Subcutaneous adipose tissue (tissue), 4 donors: ENCODE data around the gene FXYD4. TPM values are rescaled to one million over a fixed set of nuclear protein-coding genes. Genes with fewer than 3 reads are reported as not detected.

ENCODE experiments used
- total RNA-seq, 4 donors: library from RNA; depleted of rRNA; stranded (reverse); fragments of >200 nt; gene quantifications; one replicate each; pipeline ENCODE4 v1.1.0, GENCODE V29; 2016
- TF ChIP-seq, protein P1 (sequence below): fragments of 450-650 bp; IDR thresholded peaks from one replicate; pipeline ENCODE4 v1.5.1; 2016; ENCODE audit warnings: low read depth, mild to moderate bottlenecking, control low read depth, antibody characterized with exemption, moderate library complexity

Gene FXYD4, protein sequence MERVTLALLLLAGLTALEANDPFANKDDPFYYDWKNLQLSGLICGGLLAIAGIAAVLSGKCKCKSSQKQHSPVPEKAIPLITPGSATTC
- not detected for total RNA-seq

DNA sequence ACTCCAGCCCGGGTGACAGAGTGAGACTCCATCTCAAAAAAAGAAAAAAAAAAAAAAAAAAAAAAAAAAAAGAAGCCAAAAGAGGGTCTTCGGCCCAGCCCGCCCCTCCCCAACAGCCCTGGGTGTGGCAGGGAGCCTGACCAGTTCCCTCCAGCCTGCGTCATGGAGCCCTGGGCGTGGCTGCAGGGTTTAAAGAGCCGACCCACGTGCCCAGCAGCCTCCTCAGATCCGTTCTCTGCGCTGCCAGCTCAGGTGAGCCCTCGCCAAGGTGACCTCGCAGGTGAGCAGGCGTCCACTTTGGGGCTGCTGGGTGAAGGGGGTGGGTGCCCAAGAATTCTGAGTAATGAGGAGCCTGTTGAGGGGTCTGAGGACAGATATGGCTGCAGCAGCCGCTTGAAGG lies at the start of gene FXYD4:
Gene FXYD4 (plus strand): TSS at position 219 of the 400 bp plus-strand sequence. CDS start 2,111 bp downstream, outside the sequence.
- TF ChIP-seq, protein P1, sequence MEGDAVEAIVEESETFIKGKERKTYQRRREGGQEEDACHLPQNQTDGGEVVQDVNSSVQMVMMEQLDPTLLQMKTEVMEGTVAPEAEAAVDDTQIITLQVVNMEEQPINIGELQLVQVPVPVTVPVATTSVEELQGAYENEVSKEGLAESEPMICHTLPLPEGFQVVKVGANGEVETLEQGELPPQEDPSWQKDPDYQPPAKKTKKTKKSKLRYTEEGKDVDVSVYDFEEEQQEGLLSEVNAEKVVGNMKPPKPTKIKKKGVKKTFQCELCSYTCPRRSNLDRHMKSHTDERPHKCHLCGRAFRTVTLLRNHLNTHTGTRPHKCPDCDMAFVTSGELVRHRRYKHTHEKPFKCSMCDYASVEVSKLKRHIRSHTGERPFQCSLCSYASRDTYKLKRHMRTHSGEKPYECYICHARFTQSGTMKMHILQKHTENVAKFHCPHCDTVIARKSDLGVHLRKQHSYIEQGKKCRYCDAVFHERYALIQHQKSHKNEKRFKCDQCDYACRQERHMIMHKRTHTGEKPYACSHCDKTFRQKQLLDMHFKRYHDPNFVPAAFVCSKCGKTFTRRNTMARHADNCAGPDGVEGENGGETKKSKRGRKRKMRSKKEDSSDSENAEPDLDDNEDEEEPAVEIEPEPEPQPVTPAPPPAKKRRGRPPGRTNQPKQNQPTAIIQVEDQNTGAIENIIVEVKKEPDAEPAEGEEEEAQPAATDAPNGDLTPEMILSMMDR = no peak

DNA sequence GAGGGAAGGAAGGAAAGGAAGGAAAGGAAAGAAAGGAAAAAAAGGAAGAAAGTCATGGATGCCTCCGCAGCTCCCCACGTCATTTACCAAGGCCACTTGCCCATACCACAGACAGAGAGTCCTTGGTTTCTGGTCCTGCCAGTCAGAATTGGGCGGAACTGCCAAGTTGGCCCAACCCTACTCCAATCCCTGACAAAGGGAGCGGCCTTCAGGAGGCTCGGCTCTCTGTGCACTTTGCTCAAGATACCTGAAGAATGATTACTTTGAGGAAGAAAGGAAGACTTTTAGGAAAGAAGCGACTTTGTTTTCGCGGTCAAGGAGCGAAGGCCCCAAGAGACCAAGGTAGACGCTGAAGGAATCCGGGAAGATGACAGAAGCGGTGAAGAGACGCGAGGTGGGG lies 49.1 kb upstream of the FXYD4 start:
- TF ChIP-seq, protein P1 = no peak

DNA sequence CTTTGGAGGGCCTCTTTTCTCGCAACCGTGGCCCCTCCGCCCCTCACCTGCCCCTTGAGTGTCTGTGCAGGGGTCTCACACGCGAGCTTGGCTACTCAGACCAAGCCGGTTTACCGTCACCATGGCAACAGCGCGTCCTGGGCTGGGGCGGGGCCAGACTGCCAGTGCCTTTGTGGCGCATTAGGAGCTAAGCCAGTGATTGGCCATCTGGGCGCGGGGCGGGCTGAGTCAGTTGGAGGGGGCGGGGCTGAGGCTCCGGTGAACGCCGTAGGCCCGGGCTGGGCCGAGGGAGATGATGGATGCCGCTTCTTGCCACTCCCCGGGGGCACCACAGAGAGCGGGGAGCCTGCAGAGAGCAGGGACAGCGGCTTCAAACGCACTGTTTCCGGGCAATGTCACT lies 48.7 kb upstream of the FXYD4 start:
- TF ChIP-seq, protein P1 = no peak

DNA sequence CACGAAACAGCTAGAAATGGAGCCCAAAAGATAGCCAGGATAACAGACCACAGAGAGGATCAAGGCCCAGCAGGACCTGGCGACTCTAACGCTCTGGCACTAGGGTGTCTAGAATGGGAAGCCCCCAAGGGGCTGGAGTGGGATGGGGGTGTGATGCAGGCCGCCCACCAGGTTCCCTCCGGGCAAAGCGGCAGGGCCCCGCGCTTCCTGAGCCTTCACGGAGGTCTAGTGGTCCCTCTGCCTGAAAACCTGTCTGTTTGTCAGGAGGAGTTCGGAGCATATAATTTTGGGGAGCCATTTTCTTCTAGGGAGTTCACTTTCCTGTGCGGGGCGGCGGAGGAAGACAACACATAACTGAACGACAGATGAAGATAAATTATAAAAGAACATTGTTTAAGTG lies 48.2 kb upstream of the FXYD4 start:
- TF ChIP-seq, protein P1 = no peak

DNA sequence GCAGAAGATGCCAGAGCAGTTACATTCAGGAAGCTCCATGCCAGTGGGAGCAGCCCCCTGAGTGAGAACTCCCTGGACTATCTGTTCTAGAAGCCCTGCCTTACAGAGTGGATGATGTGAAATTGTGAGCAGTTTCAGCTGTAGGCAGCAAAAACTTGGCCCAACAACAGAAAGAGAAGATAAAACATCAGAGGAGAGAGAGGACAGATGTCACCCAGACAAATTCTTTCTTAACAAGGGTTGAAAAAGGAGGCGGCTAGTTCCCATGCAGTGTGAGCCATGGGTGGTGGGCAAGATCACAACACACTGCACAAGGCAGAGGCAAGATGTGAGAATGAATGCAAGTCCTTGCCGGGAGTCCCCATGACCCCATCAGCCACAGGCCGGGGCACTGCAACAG lies 46.6 kb upstream of the FXYD4 start:
- TF ChIP-seq, protein P1 = no peak

DNA sequence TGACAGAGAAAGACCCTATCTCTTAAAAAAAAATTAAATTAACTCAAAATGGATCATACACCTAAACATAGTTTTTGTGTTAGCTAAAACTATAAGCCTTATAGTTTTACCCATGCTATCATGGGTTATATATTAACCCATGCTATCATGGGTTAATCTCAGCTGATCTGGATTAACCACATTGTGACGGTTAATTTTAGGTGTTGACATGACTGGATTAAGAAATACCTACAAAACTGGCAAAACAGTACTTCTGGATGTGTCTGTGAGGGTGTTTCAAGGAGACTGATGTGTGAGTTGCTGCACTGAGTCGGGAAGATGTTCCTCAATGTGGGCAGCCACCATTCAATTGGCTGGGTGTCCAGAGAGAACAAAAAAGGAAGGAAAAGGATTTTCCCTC lies 44.3 kb upstream of the FXYD4 start:
- TF ChIP-seq, protein P1 = no peak

DNA sequence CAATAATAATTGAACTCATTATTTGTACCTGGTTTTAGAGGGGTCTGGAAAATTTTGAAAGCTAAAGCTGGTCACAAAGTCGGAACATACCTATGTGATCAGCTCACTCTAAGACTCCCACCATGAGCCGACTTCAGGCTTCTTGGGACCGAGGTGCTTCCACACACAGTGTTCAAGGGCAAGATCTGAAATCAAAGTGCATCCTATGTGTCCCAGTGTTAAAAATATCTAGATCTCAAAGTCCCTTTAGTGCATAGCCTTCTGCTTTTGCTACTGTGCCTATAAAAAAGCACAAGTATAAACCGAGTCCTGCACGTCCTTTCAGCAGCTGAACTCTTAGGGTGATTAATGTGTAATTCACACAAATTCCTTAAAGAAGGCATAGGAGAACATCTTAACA lies 43.5 kb upstream of the FXYD4 start:
- TF ChIP-seq, protein P1 = no peak
